Fibroblast of peridontal ligament (primary cell): ENCODE measurements around the gene PKD1.
"Not testable (repeated sequence)": the region's sequence is repeated elsewhere in the genome, so short reads cannot be mapped to it uniquely, and the experiment has no call there.

Experiments
- DNase-seq: peaks from one replicate; pipeline ENCODE4 v3.0.0-alpha.2; 2010; ENCODE audit errors: extremely low read depth

Gene PKD1

DNA sequence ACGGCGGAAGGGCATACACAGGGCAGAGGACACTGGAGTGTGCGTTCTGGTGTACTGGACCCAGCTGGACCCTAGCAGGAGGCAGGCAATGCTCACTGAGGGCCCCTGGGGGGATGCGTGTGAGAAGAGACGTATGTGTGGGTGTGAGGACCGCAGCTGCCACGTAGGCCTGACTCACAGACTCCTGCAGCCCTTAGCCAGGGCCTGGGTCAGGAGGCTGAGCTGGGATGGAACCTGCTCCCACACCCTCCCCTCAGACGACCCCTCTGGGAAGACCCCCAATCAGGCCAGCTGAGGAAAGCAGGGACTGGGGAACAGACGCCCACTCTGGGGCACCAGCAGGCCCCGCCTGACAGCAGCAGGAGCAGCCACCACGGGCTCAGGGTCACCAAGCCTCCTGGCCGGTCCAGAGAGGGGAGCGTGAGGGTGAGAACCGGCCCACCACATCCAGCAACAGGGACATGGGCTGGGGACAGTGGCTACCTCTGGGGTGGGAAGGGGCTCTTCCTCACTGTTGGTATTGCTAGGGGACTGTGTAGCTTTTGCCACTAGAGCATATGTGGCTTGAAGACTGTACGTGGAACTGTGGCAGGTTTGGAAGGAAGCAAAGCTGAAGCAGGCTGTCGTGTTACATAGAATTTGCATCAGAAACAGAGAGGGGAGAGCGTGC lies 28.4 kb downstream of the PKD1 start:
- peak; percentile 61 for DNase-seq

DNA sequence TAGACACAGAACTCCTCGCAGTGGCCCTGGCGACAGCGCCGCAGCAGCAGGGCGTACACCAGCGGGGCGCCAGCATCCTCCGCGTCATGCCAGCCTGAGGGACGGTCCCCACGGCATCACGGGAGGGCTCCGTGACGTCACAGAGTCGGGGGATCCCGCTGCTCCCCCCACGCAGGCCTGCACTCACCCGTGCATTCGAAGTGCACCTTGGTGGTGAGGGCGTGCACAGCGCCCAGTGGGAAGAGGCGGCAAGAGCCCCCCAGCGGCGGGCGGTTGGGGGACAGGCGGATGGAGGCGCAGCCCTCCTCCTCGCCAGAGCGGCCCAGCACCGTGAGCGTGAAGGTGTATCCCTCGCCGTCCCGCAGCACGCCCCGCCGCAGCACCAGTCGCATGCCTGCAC lies 29.5 kb downstream of the PKD1 start:
- not testable (repeated sequence) for DNase-seq

DNA sequence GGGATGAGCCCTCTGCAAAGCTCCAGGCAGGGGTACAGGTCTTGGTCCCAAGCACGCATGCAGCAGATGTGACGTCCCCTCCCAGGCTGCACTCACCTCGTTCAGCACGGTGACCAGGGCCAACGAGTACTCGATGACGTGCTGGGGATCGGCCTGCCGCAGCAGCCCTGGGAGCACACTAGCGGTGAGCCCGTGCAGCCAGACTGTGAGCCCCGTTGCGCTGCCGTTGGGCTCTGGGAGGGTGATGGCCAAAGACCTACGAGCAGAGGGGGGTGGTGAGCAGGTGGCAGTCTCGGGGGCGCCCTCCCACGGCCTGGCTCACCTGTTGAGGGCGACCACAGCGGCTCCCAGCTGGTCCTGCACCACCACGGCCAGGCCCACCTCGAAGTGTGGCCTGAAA lies 29.9 kb downstream of the PKD1 start:
- not testable (repeated sequence) for DNase-seq

DNA sequence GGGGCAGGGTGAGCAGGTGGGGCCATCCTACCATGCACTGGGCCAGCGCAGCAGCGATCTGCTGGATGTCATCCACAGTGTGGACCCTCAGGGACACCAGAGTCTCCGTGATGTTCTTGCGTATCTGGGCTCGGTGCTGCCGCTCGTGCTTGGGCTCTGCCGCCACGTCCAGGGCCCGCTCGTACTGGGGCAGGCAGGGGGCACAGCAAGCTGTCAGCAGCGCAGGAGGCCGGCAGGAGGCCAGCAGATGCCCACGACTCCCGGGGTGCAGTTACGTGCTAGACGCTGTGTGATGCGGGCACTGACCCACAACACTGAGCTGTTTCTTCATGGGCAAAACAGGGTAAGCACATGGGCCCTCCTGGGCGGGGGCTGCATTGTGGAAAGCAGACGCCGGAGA lies 30.4 kb downstream of the PKD1 start:
- DNase-seq = not testable (repeated sequence)

DNA sequence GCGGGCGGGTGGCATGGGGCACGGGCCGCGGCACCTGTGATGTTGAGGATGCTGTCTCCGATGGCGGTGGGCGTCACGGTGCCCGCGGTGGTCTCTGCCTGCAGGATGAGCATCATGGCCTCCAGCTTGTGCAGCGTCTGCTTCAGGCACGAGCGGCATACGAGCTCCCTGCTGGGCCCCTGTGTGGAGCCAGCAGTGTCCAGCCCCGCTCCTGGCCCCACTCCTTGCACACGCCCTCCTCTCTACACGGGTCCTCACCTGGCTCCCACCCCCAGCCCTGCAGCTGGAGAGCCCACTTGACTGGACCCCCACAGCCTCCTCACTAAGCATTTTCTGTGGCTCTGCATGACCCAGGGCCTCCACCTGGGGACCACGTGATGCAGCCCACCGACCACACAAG lies 31.2 kb downstream of the PKD1 start:
- DNase-seq = not testable (repeated sequence)

DNA sequence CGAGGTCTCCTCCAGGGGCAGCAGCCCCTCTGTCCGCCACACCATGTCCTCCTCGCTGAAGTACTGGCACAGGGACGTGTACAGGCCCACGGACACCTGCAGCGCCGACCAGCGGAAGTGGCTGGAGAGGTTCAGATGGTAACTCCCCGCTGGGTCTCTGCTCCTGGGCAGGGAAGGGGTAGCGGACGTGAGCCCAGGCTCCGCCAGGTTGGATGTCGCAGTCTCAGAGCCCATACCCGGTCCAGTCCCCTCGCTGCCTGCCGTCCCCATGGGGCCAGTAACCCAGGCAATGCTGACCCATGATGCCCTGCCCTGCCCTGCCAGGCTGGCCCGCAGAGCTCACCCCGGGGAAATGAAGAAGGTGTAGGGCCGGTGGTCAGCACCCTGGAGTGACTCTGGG lies 33.2 kb downstream of the PKD1 start:
- no peak for DNase-seq

DNA sequence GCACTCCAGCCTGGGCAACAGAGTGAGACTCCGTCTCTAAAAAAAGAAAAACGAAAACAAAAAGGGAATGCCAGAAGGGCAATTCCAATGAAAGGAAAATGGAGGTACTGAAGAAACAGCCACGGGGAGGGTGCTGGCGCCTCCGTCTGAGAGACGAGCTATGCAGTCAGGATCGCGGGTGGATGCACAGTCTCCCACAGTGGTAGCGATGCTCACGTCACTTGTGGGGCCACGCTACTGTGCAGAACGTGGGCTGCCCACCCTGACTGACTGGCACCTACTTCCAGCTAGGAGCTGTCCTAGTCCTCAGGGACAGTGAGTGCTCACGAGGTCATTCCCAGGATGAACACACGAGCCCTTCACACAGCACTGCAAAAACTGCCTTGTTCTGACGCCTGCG lies 34.1 kb downstream of the PKD1 start:
- DNase-seq = not testable (repeated sequence)

DNA sequence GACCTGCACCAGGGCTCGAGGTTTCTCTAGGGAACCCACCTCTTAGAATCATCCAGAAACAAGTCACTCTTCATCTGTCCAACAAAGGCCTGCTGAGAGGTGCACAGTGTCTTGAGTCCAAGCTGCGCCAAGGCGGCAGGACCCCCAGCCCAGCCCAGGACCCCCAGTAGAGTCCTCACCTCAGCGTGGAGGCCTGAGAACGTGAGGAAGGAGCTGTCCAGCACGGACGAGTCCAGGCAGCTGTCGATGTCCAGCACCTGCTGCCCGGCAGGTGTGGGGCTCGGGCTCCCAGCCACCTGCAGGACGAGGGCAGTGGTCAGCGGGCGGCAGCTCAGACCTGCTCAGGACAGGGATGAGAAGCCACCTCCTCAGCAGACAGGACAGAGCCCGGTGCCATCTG lies 38.0 kb downstream of the PKD1 start:
- not testable (repeated sequence) for DNase-seq

DNA sequence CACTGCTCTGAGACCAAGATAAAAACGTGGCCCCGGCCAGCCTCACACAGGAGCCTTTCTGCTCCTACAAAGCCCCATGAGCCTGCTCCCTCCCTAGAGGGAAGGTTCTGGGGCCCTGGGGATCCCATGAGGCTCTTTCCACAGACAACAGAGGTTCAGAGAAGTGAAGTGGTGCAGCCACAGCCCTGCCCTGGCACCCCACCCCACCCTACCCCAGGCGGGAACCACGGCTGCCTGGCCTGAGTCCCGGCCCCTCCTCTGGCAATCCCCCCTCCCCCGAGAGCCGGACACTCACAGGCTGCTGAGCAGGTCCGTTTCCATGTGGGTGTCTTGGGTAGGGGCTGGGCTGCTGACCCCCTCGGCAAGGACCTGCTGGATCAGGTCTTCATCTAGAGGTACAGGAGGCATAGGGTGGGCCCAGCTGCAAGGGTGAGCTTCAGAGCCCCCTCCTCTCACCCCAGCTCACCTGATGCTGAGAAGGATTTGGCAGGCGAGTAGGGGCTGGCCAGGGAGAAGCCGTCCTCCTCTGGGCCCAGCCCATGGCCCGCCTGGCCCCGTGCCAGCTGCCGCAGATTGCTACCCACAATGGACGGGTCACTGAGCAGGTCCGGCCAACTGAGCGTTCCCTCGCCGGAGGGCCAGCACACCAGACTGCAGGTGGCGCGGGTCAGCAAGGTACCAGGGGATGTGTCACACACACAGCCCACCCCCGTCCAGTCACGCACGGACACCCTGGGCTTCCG lies 38.7 kb downstream of the PKD1 start:
- DNase-seq = no peak

DNA sequence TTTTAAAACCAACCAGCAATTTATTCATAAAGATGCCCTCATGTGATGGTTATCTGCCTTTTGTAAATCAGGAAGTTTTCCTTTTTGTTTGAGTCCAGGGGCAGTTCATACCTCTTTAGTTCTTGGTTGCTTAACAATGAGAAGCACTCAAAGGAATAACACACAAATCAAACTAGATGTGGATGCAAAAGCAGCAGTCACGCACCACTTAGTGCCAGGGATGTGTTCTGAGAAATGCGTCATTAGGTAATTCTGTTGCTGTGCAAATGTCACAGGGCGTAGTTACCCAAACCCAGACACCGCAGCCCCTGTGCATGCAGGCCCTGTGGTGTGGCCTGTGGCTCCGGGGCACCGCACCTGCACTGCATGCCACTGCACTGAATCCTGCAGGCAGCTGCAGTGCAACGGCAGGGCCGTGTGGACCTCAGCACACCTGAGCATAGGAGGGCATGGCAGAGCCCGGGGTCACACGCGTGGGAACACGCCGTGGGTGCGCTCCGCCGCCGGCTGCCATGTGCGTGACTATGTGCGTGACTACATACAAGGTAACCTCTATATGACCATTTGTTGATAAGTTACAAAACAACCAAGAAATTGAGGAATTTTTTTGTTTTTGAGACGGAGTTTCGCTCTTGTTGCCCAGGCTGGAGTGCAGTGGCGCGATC lies 39.6 kb downstream of the PKD1 start:
- DNase-seq = no peak

DNA sequence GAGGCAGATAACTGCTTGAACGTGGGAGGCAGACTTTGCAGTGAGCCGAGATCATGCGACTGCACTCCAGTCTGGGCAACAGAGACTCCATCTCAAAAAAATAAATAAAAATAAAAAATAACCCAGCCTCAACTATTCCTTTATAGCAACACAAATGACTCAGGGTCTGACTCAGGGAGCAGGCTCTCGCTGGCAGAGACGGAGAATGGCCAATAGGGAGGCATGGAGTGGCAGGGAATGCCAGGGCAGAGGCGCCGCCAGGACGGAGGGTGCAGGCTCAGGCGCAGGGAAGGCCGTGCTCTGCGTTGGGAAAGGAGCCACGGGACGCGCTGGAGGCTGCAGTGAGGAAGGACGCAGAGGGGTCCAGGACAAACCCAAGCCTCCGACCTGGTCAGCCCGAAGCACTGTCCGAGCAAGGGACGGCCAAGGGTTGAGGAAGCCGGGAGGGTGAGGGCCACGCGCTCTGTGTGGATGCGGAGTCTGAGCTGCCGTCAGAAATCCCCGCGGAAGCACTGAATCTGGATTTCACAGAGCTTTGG lies 40.3 kb downstream of the PKD1 start:
- DNase-seq = no peak

DNA sequence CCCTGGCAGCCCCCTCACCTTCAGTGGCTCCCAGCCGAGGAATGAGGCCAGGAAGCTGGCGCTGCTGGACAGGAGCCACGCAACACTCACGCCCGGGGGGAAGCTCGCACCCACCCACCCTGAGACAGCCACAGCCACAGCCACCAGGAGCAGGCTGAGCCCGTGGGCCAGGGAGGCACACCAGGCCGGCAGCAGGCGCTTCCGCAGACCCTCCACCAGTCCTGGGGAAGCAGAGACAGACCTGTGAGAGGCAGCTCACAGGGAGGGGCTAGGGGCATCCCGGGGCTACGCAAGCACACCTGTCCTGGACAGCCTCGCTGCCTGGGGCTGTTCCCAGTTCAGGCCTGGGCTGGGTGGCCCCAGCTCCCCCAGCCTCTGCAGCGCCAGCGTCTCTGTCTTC lies 41.9 kb downstream of the PKD1 start:
- DNase-seq = no peak

DNA sequence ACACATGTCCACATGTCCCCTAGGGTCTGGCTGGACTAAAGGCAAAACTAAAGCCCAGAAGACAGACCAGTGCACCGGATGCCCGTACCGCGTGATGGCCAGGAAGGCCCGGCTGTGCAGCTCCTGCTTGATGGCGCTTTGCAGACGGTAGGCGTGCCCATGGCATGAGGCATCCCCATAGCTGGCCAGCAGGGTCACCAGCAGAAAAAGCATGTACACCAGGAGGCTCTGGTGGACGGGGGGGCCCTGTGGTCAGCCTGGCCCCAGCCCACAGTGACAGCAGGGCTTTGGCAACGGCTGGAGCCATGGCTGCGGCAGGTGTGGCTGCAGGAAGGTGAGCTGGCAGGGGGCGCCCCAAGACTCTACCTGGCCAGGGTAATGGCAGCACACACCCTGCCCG lies 42.8 kb downstream of the PKD1 start:
- no peak for DNase-seq

DNA sequence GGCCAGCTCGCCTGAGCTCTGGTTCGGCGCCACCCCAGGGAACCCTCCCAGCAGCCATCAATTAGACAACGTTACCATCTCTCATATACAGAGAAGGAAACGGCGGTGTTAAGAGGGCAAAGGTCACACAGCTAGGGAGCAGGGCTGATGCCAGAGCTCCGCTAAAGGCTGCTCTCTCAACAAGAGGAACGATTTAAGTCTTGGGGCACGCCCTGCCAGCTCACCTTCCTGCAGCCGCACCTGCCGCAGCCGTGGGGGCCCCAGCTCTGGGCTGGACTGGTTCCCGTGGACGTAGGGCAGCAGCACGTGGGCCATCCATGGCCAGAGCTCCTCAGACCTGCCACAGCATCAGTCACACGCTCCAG lies 43.5 kb downstream of the PKD1 start:
- DNase-seq = no peak

DNA sequence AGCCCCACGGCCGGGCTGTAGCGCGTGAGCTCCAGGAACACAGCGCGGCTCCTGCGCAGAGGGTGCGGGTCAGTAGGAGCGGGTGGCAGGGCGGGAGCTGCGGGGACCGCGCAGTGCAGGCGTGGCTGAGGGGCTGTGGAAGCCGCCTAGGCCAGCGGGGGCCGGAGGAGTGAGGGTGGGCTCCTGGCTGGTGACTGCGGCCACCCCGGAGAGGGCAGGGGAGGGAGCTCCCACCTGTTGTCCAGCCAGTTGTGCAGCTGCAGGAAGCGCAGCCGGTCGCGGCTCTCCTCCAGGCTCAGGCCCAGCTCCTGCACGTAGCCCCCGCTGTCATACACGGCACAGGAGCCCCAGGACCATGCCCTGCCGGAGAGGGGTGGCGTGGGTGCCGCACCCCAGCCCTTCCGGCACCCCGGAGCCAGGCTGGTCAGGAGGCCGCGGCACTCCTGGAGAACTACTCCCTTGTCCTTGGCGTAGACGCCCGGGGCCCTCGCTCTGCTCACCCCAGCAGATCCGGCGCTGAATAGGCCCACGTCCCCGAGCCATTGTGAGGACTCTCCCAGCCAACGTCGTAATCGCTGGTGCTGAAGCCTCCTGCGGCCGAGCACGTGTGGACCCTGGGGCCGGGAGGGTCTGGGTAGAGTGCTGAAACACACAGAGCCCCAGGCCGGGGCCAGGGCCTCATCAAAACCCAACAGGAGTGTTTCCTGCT lies 44.0 kb downstream of the PKD1 start:
- no peak for DNase-seq

DNA sequence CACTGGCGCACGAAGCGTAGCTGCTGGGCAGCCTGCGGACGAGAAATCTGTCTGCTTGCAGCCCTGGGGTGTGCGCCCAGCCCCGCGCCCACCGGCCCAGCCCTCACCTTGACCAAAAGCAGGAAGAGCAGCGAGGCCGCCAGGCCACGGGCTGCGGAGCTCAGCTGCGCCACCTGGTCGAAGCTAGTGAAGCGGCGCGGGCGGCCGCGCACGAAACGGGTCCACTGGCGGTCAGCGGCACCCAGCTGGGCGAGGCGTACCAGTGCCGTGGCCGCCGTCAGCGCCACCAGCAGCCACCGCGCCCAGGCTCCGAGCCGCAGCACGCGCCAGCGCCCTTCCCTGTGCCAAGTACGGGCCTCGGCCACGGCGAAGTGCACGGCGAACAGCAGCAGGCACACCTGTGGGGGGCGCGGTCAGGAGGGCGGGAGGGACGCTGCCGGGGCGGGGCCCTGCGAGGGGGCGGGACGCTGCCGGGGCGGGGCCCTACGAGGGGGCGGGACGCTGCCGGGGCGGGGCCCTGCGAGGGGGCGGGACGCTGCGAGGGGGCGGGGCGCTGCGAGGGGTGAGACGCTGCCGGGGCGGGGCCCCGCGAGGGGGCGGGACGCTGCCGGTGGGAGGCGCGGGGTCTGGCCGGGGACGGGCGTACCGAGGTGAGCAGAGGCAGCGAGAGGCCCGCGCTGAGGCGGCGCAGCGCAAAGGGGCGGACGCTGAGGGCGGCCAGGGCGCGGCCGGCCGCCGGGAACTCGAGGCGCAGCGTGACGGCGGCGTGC lies 44.7 kb downstream of the PKD1 start:
- no peak for DNase-seq

DNA sequence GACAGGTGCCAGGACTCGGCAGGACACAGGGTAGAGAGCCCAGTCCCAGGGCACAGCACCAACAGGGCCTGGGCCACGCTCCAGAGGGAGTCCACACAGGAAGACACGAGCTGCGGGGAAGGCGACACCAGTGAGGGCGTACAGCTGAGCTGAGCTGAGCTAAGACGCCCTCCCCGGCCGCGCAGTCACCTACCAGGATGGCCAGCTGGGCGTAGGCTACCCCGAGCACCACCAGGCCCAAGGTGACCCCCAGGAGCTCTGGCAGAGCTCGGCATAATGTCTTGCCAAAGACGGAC lies 45.3 kb downstream of the PKD1 start:
- DNase-seq = no peak

DNA sequence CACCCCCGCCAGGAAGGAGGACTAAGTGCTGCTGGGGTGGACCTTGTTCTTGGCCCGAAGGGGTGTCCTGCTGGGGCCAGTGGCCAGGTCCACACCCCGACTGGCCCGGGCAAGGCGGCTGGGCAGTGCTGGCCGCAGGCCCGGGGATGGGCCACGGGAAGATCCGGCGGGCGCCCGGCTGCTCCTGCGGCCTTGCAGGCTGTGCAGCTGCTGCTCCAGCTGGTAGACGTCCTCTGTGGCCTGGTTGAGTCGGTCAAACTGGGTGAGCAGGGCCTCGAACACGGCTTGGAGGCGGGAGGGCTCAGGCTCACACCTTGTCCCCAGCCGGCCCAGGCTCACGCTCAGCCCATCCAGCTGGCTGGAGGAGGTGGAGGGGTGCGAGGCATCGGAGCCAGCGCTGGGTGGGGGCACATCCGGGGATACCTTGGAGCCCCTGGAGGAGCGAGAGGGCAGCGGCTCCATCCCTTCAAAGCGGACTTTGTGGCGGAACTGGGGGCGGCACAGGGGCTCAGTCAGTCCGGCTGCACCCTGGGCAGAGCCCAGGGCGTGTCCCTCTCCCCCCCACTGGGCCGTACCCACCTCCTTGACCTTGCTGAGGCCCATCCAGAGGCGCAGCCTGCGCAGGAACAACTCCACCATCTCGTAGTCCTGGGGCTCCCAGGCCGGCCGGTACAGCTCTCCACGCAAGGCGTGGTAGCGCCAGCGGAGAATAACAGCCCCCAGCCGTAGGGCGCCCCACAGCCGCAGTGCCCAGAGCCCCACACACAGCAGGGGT lies 45.8 kb downstream of the PKD1 start:
- no peak for DNase-seq

DNA sequence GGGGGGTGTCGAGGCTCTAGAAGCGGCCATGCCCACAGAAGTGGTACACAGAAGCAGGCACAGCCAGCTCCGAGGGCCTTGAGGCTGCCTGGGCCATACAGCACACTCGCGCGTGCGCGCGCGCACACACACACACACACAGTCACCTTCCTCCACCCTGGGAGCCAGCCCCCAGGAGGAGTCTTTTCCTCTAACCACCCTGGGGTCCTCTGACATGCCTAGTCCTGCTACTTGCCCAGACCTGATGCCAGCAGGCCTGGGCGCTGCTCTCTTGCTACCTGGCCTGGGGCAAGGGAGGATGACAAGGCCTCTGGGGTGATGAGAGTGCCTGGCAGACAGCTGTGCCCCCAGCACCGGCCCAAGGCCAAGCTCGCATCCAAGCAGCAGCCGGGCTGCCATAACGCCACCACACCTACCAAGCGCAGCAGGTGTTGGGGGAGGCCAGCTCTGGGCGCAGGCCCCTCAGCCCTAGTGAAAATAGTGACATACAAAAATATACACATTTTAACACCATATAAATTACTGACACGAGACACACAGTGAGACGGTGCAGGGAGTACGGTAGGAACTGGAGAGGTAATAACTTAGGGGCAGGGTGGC lies 46.8 kb downstream of the PKD1 start:
- no peak for DNase-seq
